HL-60/S4 (cell line): ENCODE measurements around the gene PPM1H.

ENCODE experiments used
- in situ Hi-C: fragments of 300-500 bp; cut with MboI; formaldehyde crosslinking; loops from 2 replicates; pipeline ENCODE4 v1.14.3; 2022; ENCODE audit warnings: low sequenced_read_pairs

PPM1H gene

GRCh38 chr12:62802321-62802720, 132.6 kb downstream of the PPM1H start:
- in situ Hi-C loops = loop anchor here (10.0 kb wide), 1 partner anchor 272 kb away; no protein-coding TSS in a partner anchor

- in situ Hi-C loops = loop anchor here (10.0 kb wide), 1 partner anchor 273 kb away; no protein-coding TSS in a partner anchor
Measured at GRCh38 chr12:62801796-62802195, 133.2 kb downstream of the PPM1H start.

GRCh38 chr12:62800707-62801400, 134.1 kb downstream of the PPM1H start:
- in situ Hi-C loops = loop anchor here (10.0 kb wide), 1 partner anchor 274 kb away; no protein-coding TSS in a partner anchor

GRCh38 chr12:62799766-62800406, 135.1 kb downstream of the PPM1H start:
- in situ Hi-C loops = loop anchor here (5.0 to 10.0 kb wide), 2 partner anchors 275 to 363 kb away; no protein-coding TSS in a partner anchor

- in situ Hi-C loops = loop anchor here (5.0 kb wide), 1 partner anchor 362 kb away; no protein-coding TSS in a partner anchor
Measured at GRCh38 chr12:62799126-62799736, 135.7 kb downstream of the PPM1H start.

GRCh38 chr12:62794218-62794583, 140.7 kb downstream of the PPM1H start:
- in situ Hi-C loops = loop anchor here (5.0 kb wide), 1 partner anchor 212 kb away; no protein-coding TSS in a partner anchor

GRCh38 chr12:62793256-62794217, 141.4 kb downstream of the PPM1H start:
- in situ Hi-C loops = loop anchor here (5.0 kb wide), 1 partner anchor 211 kb away; no protein-coding TSS in a partner anchor

GRCh38 chr12:62792236-62792870, 142.6 kb downstream of the PPM1H start:
- in situ Hi-C loops = loop anchor here (5.0 kb wide), 1 partner anchor 210 kb away; no protein-coding TSS in a partner anchor

GRCh38 chr12:62789851-62790250, 145.1 kb downstream of the PPM1H start:
- in situ Hi-C loops = loop anchor here (5.0 kb wide), 1 partner anchor 208 kb away; no protein-coding TSS in a partner anchor

GRCh38 chr12:62787611-62788010, 147.3 kb downstream of the PPM1H start:
- in situ Hi-C loops = no loop called here

GRCh38 chr12:62787023-62787422, 147.9 kb downstream of the PPM1H start:
- in situ Hi-C loops = no loop called here

- in situ Hi-C loops = no loop called here
Measured at GRCh38 chr12:62785941-62786559, 148.9 kb downstream of the PPM1H start.

- in situ Hi-C loops = no loop called here
Measured at GRCh38 chr12:62784576-62784975, 150.4 kb downstream of the PPM1H start.

GRCh38 chr12:62783881-62784280, 151.1 kb downstream of the PPM1H start:
- in situ Hi-C loops = no loop called here

GRCh38 chr12:62781136-62781880, 153.6 kb downstream of the PPM1H start:
- in situ Hi-C loops = no loop called here

- in situ Hi-C loops = no loop called here
Measured at GRCh38 chr12:62779488-62779887, 155.5 kb downstream of the PPM1H start.

- in situ Hi-C loops = no loop called here
Measured at GRCh38 chr12:62778187-62778586, 156.8 kb downstream of the PPM1H start.

- in situ Hi-C loops = no loop called here
Measured at GRCh38 chr12:62776997-62777396, 158.0 kb downstream of the PPM1H start.

- in situ Hi-C loops = no loop called here
Measured at GRCh38 chr12:62776575-62776974, 158.4 kb downstream of the PPM1H start.
